HFFc6 (cell line): ENCODE data around the gene PLS3. TPM values are rescaled to one million over a fixed set of nuclear protein-coding genes. Genes with fewer than 3 reads are reported as not detected.
"Not testable (repeated sequence)": the region's sequence is repeated elsewhere in the genome, so short reads cannot be mapped to it uniquely, and the experiment has no call there.

ENCODE experiments used
- DNase-seq: peaks from one replicate; pipeline ENCODE4 v3.0.0-alpha.2; 2018
- H3K27ac Mint-ChIP-seq: 2 replicates; pipeline ENCODE4 v1.8.0; 2020; ENCODE audit warnings: mild to moderate bottlenecking, mixed read lengths
- H3K27me3 Mint-ChIP-seq: 2 replicates; pipeline ENCODE4 v1.8.0; 2021; ENCODE audit warnings: mild to moderate bottlenecking, moderate library complexity, mixed read lengths; ENCODE audit not compliant: insufficient read depth
- H3K36me3 Mint-ChIP-seq: 2 replicates; pipeline ENCODE4 v1.8.0; 2021; ENCODE audit warnings: low read depth, mixed read lengths
- H3K4me1 Mint-ChIP-seq: 2 replicates; pipeline ENCODE4 v1.8.0; 2020; ENCODE audit warnings: low read depth, mixed read lengths
- H3K4me3 Mint-ChIP-seq: 2 replicates; pipeline ENCODE4 v1.8.0; 2020; ENCODE audit warnings: mild to moderate bottlenecking, moderate library complexity, mixed read lengths
- H3K9me3 Mint-ChIP-seq: 2 replicates; pipeline ENCODE4 v1.8.0; 2020; ENCODE audit warnings: mild to moderate bottlenecking, mixed read lengths
- CTCF ChIP-seq: fragments of 200-600 bp; sonication (generic); IDR thresholded peaks from 2 replicates; pipeline ENCODE4 v1.5.0; 2021; ENCODE audit warnings: antibody characterized with exemption, mild to moderate bottlenecking
- total RNA-seq, 6 experiments: library from RNA; stranded (reverse); fragmentation: NEBNext Ultra II Directional; extraction: Animal tissue kit (Norgen Biotek cat#: 25700); gene quantifications; 2 replicates in 1 of 6; 3 replicates in 5 of 6; pipeline ENCODE4 v1.2.3, GENCODE V29; 2021

Gene PLS3
- total RNA-seq, 6 experiments from 2014 or later, result 206 to 281 (median 254) TPM

GRCh38 chrX:115539841-115540240 is 21.1 kb upstream of the PLS3 start:
- Mint-ChIP-seq H3K27me3 (no peaks in the 10 kb centered on the region), H3K27ac (no peak overlapping the region), H3K4me1 (peaks cover 12% of the 10 kb centered on the region), H3K36me3 (no peaks in the 10 kb centered on the region), H3K9me3 (no peaks in the 10 kb centered on the region), H3K4me3 (no peak overlapping the region)
- no peak for DNase-seq
- no peak for TF ChIP-seq CTCF

- H3K4me1 Mint-ChIP-seq, H3K27ac Mint-ChIP-seq: not testable (repeated sequence)
Measured at GRCh38 chrX:115541045-115541444, 19.9 kb upstream of the PLS3 start.

GRCh38 chrX:115547448-115547847 is 13.5 kb upstream of the PLS3 start:
- no peaks in the 10 kb centered on the region for H3K27me3 Mint-ChIP-seq
- no peaks in the 10 kb centered on the region for H3K9me3 Mint-ChIP-seq
- no peak overlapping the region for H3K27ac Mint-ChIP-seq
- peak; percentile 11; the same call in 1 of the 2 replicates for TF ChIP-seq CTCF
- peaks cover 4% of the 10 kb centered on the region for H3K4me1 Mint-ChIP-seq
- H3K4me3 Mint-ChIP-seq, result no peak overlapping the region
- no peak for DNase-seq
- H3K36me3 Mint-ChIP-seq, result no peaks in the 10 kb centered on the region

More at GRCh38 chrX:115541045-115541444, 19.9 kb upstream of the PLS3 start:
- H3K27me3 Mint-ChIP-seq, H3K9me3 Mint-ChIP-seq, H3K36me3 Mint-ChIP-seq, DNase-seq, H3K4me3 Mint-ChIP-seq: not testable (repeated sequence)

- TF ChIP-seq CTCF, result no peak
- H3K27ac Mint-ChIP-seq, result no peak overlapping the region
- DNase-seq, result no peak
- H3K4me3 Mint-ChIP-seq, result no peak overlapping the region
- no peaks in the 10 kb centered on the region for H3K36me3 Mint-ChIP-seq
- H3K9me3 Mint-ChIP-seq, result no peaks in the 10 kb centered on the region
- H3K27me3 Mint-ChIP-seq, result no peaks in the 10 kb centered on the region
- H3K4me1 Mint-ChIP-seq, result peaks cover 19% of the 10 kb centered on the region
Measured at GRCh38 chrX:115549008-115549407, 12.0 kb upstream of the PLS3 start.

GRCh38 chrX:115553171-115553570 is 7.8 kb upstream of the PLS3 start:
- H3K4me1 Mint-ChIP-seq, result peaks cover 19% of the 10 kb centered on the region
- no peak for DNase-seq

GRCh38 chrX:115559672-115560071 is 1.3 kb upstream of the PLS3 start:
- peaks cover 1% of the 10 kb centered on the region; the same call in 1 of the 2 replicates for H3K36me3 Mint-ChIP-seq
- peaks cover 38% of the 10 kb centered on the region for H3K4me1 Mint-ChIP-seq
- no peak for DNase-seq
- TF ChIP-seq CTCF, result no peak
- no peaks in the 10 kb centered on the region for H3K9me3 Mint-ChIP-seq
- H3K27ac Mint-ChIP-seq, result peak overlapping the region; percentile 90
- no peaks in the 10 kb centered on the region for H3K27me3 Mint-ChIP-seq
- H3K4me3 Mint-ChIP-seq, result peak overlapping the region; percentile 93

More at GRCh38 chrX:115553171-115553570, 7.8 kb upstream of the PLS3 start:
- no peak for TF ChIP-seq CTCF
- no peak overlapping the region; the same call in 1 of the 2 replicates for H3K27ac Mint-ChIP-seq
- no peak overlapping the region; the same call in 1 of the 2 replicates for H3K4me3 Mint-ChIP-seq
- no peaks in the 10 kb centered on the region for H3K9me3 Mint-ChIP-seq
- no peaks in the 10 kb centered on the region for H3K27me3 Mint-ChIP-seq
- no peaks in the 10 kb centered on the region for H3K36me3 Mint-ChIP-seq
